Keratinocyte (primary cell): ENCODE results near the gene CIDEA. TPM values are rescaled to one million over a fixed set of nuclear protein-coding genes. Genes with fewer than 3 reads are reported as not detected.

Source experiments
- DNase-seq: peaks from one replicate; pipeline ENCODE4 v3.0.0-alpha.2; 2011; ENCODE audit warnings: low read depth, missing footprints, low spot score
- FAIRE-seq: peaks from 2 replicates; lab custom pipeline; 2011; peaks lifted over from hg19 to GRCh38; lab: Jason Lieb, UNC
- H2AFZ ChIP-seq: 2 replicates; pipeline ENCODE4 v1.6.0; 2012; ENCODE audit warnings: low read length, control low read depth, inconsistent platforms; ENCODE audit not compliant: control insufficient read depth
- H3K27ac ChIP-seq: 2 replicates; pipeline ENCODE4 v1.5.1; 2011; ENCODE audit warnings: low read length; ENCODE audit not compliant: control insufficient read depth, insufficient read depth
- H3K27me3 ChIP-seq: 3 replicates; pipeline ENCODE4 v1.6.0; 2011; ENCODE audit warnings: low read length; ENCODE audit not compliant: control insufficient read depth, insufficient read depth; ENCODE audit errors: extremely low read depth
- H3K36me3 ChIP-seq, 2 experiments: 2 replicates in 1 of 2; 3 replicates in 1 of 2; pipeline ENCODE4 v1.5.1; 2011; ENCODE audit warnings: low read length in 2 of 2, mild to moderate bottlenecking in 1 of 2; ENCODE audit not compliant: control insufficient read depth in 2 of 2, insufficient read depth in 2 of 2; ENCODE audit errors: extremely low read depth in 1 of 2
- H3K4me1 ChIP-seq: 3 replicates; pipeline ENCODE4 v1.5.1; 2011; ENCODE audit warnings: low read length; ENCODE audit not compliant: control insufficient read depth, insufficient read depth; ENCODE audit errors: extremely low read depth
- H3K4me2 ChIP-seq: 3 replicates; pipeline ENCODE4 v1.6.0; 2011; ENCODE audit warnings: low read depth, low read length; ENCODE audit not compliant: control insufficient read depth, insufficient read depth; ENCODE audit errors: extremely low read depth
- H3K4me3 ChIP-seq, 3 experiments: fragments of 200-600 bp in 1 of 3; sonication (generic) in 1 of 3; 2 replicates in 2 of 3; 3 replicates in 1 of 3; pipeline ENCODE4 v1.5.1; 2011 to 2016; ENCODE audit warnings: low read length in 3 of 3, mild to moderate bottlenecking in 3 of 3, control low read depth in 2 of 3, inconsistent platforms in 1 of 3, low read depth in 1 of 3, mixed read lengths in 1 of 3, mixed run types in 1 of 3, moderate library complexity in 1 of 3; ENCODE audit not compliant: control insufficient read depth in 2 of 3, insufficient read depth in 2 of 3; ENCODE audit errors: extremely low read depth in 1 of 3
- H3K79me2 ChIP-seq: 2 replicates; pipeline ENCODE4 v1.6.0; 2012; ENCODE audit warnings: low read length; ENCODE audit not compliant: control insufficient read depth, insufficient read depth
- H3K9ac ChIP-seq: 3 replicates; pipeline ENCODE4 v1.6.0; 2011; ENCODE audit warnings: low read length; ENCODE audit not compliant: control insufficient read depth, insufficient read depth; ENCODE audit errors: extremely low read depth
- H3K9me1 ChIP-seq: 3 replicates; pipeline ENCODE4 v1.6.0; 2011; ENCODE audit warnings: low read length; ENCODE audit not compliant: control insufficient read depth, insufficient read depth; ENCODE audit errors: extremely low read depth
- H3K9me3 ChIP-seq: 2 replicates; pipeline ENCODE4 v1.5.1; 2012; ENCODE audit warnings: low read depth, low read length; ENCODE audit not compliant: control insufficient read depth
- H4K20me1 ChIP-seq: 3 replicates; pipeline ENCODE4 v1.6.0; 2011; ENCODE audit warnings: low read length; ENCODE audit not compliant: control insufficient read depth, insufficient read depth; ENCODE audit errors: extremely low read depth
- EZH2 ChIP-seq: IDR thresholded peaks from one replicate; pipeline ENCODE4 v1.6.1; 2012; ENCODE audit warnings: inconsistent platforms, mild to moderate bottlenecking, low read length, moderate library complexity
- dilution Hi-C: fragments of 300-500 bp; cut with MboI; formaldehyde crosslinking; loops from one replicate; pipeline ENCODE4 v1.7.0; 2020; ENCODE audit warnings: low sequenced_read_pairs; ENCODE audit not compliant: extremely low pct_ligation_motif_present
- polyA plus RNA-seq, 5 experiments: library from polyadenylated mRNA; depleted of rRNA in 3 of 5; stranded (reverse) in 3 of 5; stranded (forward) in 1 of 5; unstranded in 1 of 5; fragments of >200 nt; gene quantifications; 1 replicate in 1 of 5; 2 replicates in 3 of 5; 3 replicates in 1 of 5; pipeline versions ENCODE4 v1.2.1 to v1.2.3, GENCODE V29; 2011 to 2012; ENCODE audit warnings: missing spikeins in 2 of 5, low read depth in 1 of 5, low replicate concordance in 1 of 5
- TF ChIP-seq, protein P1 (sequence below), 3 experiments: IDR thresholded peaks in 1 of 3; conservative IDR thresholded peaks in 1 of 3; optimal IDR thresholded peaks in 1 of 3; 2 replicates in 2 of 3; 3 replicates in 1 of 3; pipeline versions ENCODE3 to v1.5.1; 2011; ENCODE audit warnings: low read length in 3 of 3, mild to moderate bottlenecking in 3 of 3, moderate library complexity in 2 of 3, control low read depth in 1 of 3, inconsistent platforms in 1 of 3; ENCODE audit not compliant: insufficient read depth in 2 of 3; ENCODE audit errors: extremely low read depth in 1 of 3

The CIDEA gene
- polyA plus RNA-seq, 1 donor (not counting 4 experiments of a cell fraction or from before 2014, with no cell fraction given), result 1.2 TPM

DNA sequence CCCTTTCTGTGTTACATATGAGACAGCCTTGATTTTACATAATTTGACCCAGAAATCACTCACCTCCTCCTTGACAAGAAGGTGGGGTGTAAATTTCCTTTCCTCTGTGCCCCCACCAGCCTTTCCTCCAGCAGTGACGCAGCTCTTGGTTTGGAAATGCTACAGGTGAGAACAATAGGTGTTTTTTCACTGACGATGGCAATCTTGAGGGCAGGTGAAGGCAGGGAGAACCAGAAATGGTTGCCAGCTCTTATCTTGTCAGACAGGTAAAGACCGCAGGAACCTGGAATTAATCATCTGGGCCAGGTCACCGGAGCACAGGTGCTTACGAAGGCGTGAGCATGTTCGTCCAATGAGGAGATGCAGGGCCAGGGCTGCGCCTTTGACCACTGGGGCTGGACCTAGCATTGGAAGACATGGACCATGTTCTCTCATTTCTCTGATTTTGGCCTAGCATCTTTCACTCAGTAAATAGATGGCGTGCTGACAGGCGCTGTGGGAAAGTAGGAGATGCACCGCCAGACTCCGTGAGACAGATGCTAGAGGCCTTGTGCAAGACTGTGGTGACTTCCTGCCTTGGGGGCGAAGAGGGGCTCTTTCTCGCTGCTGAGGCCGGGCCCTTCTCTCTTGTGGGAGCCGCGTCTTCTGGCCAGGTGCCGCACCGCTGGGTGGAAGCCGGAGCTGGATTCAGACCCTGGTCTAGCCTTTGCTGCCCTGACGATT is 4.0 kb downstream of the CIDEA start:
- no peak overlapping the region for H3K9ac ChIP-seq
- no peaks in the 10 kb centered on the region for H3K9me1 ChIP-seq
- no peaks in the 10 kb centered on the region for H3K79me2 ChIP-seq
- peaks cover 53% of the 10 kb centered on the region for H3K4me1 ChIP-seq
- no peak overlapping the region for H3K4me3 ChIP-seq
- H2AFZ ChIP-seq, result no peak overlapping the region
- peak overlapping the region; percentile 51 for H3K27ac ChIP-seq
- FAIRE-seq (peak; percentile 73), DNase-seq (no peak)
- peak overlapping the region; percentile 4 for H3K4me2 ChIP-seq
- dilution Hi-C loops, result no loop called here
- H3K27me3 ChIP-seq, result peaks cover 18% of the 10 kb centered on the region
- H3K36me3 ChIP-seq, result no peaks in the 10 kb centered on the region
- H4K20me1 ChIP-seq, result no peaks in the 10 kb centered on the region
- H3K9me3 ChIP-seq, result no peaks in the 10 kb centered on the region
- TF ChIP-seq, protein P1, sequence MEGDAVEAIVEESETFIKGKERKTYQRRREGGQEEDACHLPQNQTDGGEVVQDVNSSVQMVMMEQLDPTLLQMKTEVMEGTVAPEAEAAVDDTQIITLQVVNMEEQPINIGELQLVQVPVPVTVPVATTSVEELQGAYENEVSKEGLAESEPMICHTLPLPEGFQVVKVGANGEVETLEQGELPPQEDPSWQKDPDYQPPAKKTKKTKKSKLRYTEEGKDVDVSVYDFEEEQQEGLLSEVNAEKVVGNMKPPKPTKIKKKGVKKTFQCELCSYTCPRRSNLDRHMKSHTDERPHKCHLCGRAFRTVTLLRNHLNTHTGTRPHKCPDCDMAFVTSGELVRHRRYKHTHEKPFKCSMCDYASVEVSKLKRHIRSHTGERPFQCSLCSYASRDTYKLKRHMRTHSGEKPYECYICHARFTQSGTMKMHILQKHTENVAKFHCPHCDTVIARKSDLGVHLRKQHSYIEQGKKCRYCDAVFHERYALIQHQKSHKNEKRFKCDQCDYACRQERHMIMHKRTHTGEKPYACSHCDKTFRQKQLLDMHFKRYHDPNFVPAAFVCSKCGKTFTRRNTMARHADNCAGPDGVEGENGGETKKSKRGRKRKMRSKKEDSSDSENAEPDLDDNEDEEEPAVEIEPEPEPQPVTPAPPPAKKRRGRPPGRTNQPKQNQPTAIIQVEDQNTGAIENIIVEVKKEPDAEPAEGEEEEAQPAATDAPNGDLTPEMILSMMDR (optimal IDR thresholded peaks at IDR 0.05 in 1 of 3, IDR thresholded peaks at IDR 0.05 in 1 of 3, conservative IDR thresholded peaks at IDR 0.05 in 1 of 3; ENCODE audit: extremely low read depth in 1 of 3, insufficient read depth in 2 of 3, low read length in 3 of 3), result no peak
- no peak for TF ChIP-seq EZH2

DNA sequence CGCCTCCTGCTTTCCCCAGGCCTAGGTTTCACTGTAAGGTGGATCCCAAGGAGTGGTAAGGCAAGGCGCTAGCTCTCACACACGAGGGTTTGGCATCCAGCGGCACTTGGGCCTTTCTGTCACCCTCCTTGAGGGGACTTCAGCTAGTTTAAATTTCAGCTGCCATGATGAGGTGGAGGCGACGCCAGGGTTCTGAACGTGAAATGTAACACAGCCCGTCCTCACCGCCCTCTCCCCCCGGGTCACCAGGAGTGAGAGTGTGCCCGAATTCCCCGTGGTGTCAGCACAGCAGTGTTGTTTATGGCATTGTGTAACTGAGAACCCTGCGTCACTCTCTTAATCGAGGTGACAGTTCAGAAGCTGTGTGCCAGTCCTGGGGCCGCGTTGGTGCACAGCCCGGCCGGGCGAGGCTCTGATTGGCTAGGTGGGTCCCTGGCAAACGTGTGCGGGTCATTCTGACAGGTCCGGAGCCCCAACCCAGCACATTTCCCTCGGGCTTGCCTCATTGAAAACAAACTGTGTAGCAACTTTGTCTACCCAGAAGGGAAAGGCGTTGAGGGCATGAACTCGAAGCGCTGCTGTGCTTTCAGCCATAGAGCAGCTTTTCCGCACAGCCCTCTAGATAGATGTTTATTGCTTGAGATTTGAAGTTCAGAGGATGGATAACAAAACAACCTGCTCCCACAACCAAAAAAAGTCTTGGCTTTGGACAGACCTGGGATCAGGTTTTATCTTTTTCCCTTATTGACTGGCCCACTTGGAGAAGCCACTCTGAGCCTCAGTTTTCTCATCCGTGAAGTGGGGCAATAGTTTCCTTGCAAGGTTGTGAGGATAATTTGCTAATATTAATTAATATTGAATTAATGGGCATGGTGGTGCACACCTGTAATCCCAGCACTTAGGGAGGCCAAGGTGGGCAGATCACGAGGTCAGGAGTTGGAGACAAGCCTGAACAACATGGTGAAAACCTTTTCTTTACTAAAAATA is 4.9 kb downstream of the CIDEA start:
- Histone ChIP-seq H3K4me1 (peaks cover 47% of the 10 kb centered on the region), H3K36me3 (no peaks in the 10 kb centered on the region), H3K4me2 (no peak overlapping the region), H3K9me1 (no peaks in the 10 kb centered on the region), H3K79me2 (no peaks in the 10 kb centered on the region), H3K9me3 (no peaks in the 10 kb centered on the region), H3K4me3 (no peak overlapping the region), H3K9ac (no peak overlapping the region), H3K27me3 (peaks cover 9% of the 10 kb centered on the region), H3K27ac (no peak overlapping the region), H2AFZ (no peak overlapping the region), H4K20me1 (no peaks in the 10 kb centered on the region)
- dilution Hi-C loops, result no loop called here
- DNase-seq (no peak), FAIRE-seq (no peak)
- TF ChIP-seq, protein P1 (optimal IDR thresholded peaks at IDR 0.05 in 1 of 3, IDR thresholded peaks at IDR 0.05 in 1 of 3, conservative IDR thresholded peaks at IDR 0.05 in 1 of 3; ENCODE audit: extremely low read depth in 1 of 3, insufficient read depth in 2 of 3, low read length in 3 of 3), result no peak
- no peak for TF ChIP-seq EZH2
